GM12878 (cell line): ENCODE measurements around the gene VSTM2L. TPM values are rescaled to one million over a fixed set of nuclear protein-coding genes. Genes with fewer than 3 reads are reported as not detected.

Experiments used
- ATAC-seq: fragments of 200-7000 bp; cut with Tn5 transposase; 3 replicates; pipeline ENCODE4 v1.9.1; 2020; ENCODE audit warnings: mild to moderate bottlenecking, moderate library complexity
- BruUV-seq: library from RNA; stranded (reverse); fragments of 400-500 nt; replicated peaks from 2 replicates; lab custom pipeline; 2021; lab: Mats Ljungman, UMichigan
- CTCF ChIA-PET: fragments of 300-600 bp; sonication (Branson Sonifier 250); formaldehyde crosslinking; extraction: SDS; loops from one replicate; lab custom pipeline; 2021; ENCODE audit warnings: inconsistent platforms; lab: Yijun Ruan, JAX
- POLR2A ChIA-PET: fragments of 350-600 bp; formaldehyde crosslinking; extraction: SDS; loops from one replicate; lab custom pipeline; 2021; ENCODE audit warnings: inconsistent platforms; lab: Charles Lee
- RAD21 ChIA-PET: fragments of 300-600 bp; sonication (Branson Sonifier 250); formaldehyde crosslinking; loops from one replicate; lab custom pipeline; 2023; ENCODE audit warnings: antibody characterized with exemption; ENCODE audit not compliant: unreplicated experiment; lab: Charles Lee
- SMC1A ChIA-PET: fragments of 300-600 bp; sonication (Branson Sonifier 250); formaldehyde crosslinking; loops from one replicate; lab custom pipeline; 2023; ENCODE audit not compliant: unreplicated experiment, uncharacterized antibody; lab: Charles Lee
- DNase-seq: peaks from one replicate; pipeline ENCODE4 v3.0.0-alpha.2; 2011; ENCODE audit warnings: low read depth, low spot score
- FAIRE-seq: peaks from 3 replicates; lab custom pipeline; 2011; peaks lifted over from hg19 to GRCh38; lab: Jason Lieb, UNC
- H2AFZ ChIP-seq: 2 replicates; pipeline ENCODE4 v1.6.0; 2011; ENCODE audit warnings: low read depth, low read length, control low read depth; ENCODE audit not compliant: control insufficient read depth
- H3K27ac ChIP-seq: 2 replicates; pipeline ENCODE4 v1.5.1; 2011; ENCODE audit warnings: control low read depth; ENCODE audit not compliant: control insufficient read depth, insufficient read depth
- H3K27me3 ChIP-seq, 2 experiments: replicated peaks in 1 of 2; 2 replicates each; pipeline versions ENCODE4 v1.6.0 to v1.6.1; 2011; ENCODE audit warnings: low read length in 1 of 2; ENCODE audit not compliant: control insufficient read depth in 2 of 2, insufficient read depth in 2 of 2
- H3K36me3 ChIP-seq, 2 experiments: 2 replicates each; pipeline ENCODE4 v1.5.1; 2011; ENCODE audit warnings: low read length in 1 of 2; ENCODE audit not compliant: control insufficient read depth in 2 of 2, insufficient read depth in 2 of 2
- H3K4me1 ChIP-seq: 2 replicates; pipeline ENCODE4 v1.6.1; 2011; ENCODE audit warnings: mild to moderate bottlenecking, low read length, moderate library complexity, mixed read lengths; ENCODE audit not compliant: control insufficient read depth, insufficient read depth
- H3K4me2 ChIP-seq: 2 replicates; pipeline ENCODE4 v1.6.0; 2011; ENCODE audit warnings: control low read depth; ENCODE audit not compliant: control insufficient read depth, insufficient read depth
- H3K4me3 ChIP-seq: fragments of 200-600 bp; sonication (generic); 2 replicates; pipeline ENCODE4 v1.5.1; 2016
- H3K79me2 ChIP-seq: 2 replicates; pipeline ENCODE4 v1.6.0; 2011; ENCODE audit warnings: low read length; ENCODE audit not compliant: control insufficient read depth, insufficient read depth
- H3K9ac ChIP-seq: 2 replicates; pipeline ENCODE4 v1.8.0; 2011; ENCODE audit warnings: low read length, control low read depth, mixed read lengths; ENCODE audit not compliant: control insufficient read depth, insufficient read depth
- H3K9me3 ChIP-seq: replicated peaks from 3 replicates; pipeline ENCODE4 v1.5.1; 2011; ENCODE audit warnings: mild to moderate bottlenecking, low read length; ENCODE audit not compliant: control insufficient read depth, insufficient read depth
- H4K20me1 ChIP-seq: 2 replicates; pipeline ENCODE4 v1.6.0; 2011; ENCODE audit not compliant: control insufficient read depth, insufficient read depth
- CHD1 ChIP-seq: IDR thresholded peaks from 2 replicates; pipeline ENCODE4 v1.6.1; 2012; ENCODE audit warnings: low read depth, low read length, improper control_type of control experiment
- CHD2 ChIP-seq: IDR thresholded peaks from 2 replicates; pipeline ENCODE4 v1.6.1; 2011; ENCODE audit warnings: low read depth, low read length, improper control_type of control experiment, borderline replicate concordance
- EZH2 ChIP-seq: IDR thresholded peaks from 2 replicates; pipeline ENCODE4 v1.6.1; 2012; ENCODE audit warnings: low read depth, mild to moderate bottlenecking, control low read depth, inconsistent platforms, low read length, borderline replicate concordance; ENCODE audit not compliant: control insufficient read depth
- MTA3 ChIP-seq: IDR thresholded peaks from 2 replicates; pipeline ENCODE4 v1.6.1; 2012; ENCODE audit warnings: low read length, inconsistent platforms, borderline replicate concordance
- NFIC ChIP-seq: IDR thresholded peaks from 2 replicates; pipeline ENCODE4 v1.6.1; 2012; ENCODE audit warnings: low read depth, mild to moderate bottlenecking, inconsistent platforms, low read length, moderate library complexity
- NFYB ChIP-seq: IDR thresholded peaks from 2 replicates; pipeline ENCODE4 v1.6.1; 2011; ENCODE audit warnings: low read depth, mild to moderate bottlenecking, low read length, improper control_type of control experiment, moderate library complexity; ENCODE audit not compliant: insufficient read depth
- NR2C2 ChIP-seq: IDR thresholded peaks from 2 replicates; pipeline ENCODE4 v1.6.1; 2011; ENCODE audit warnings: borderline replicate concordance, low read depth; ENCODE audit not compliant: control insufficient read depth, insufficient read length
- PAX5 ChIP-seq: IDR thresholded peaks from 2 replicates; pipeline ENCODE4 v1.6.1; 2011; ENCODE audit warnings: low read depth, low read length, borderline replicate concordance
- POU2F2 ChIP-seq: IDR thresholded peaks from 3 replicates; pipeline ENCODE4 v1.6.1; 2011; ENCODE audit warnings: low read depth, mild to moderate bottlenecking, low read length, borderline replicate concordance
- RAD21 ChIP-seq: IDR thresholded peaks from 2 replicates; pipeline ENCODE4 v1.6.1; 2011; ENCODE audit warnings: mild to moderate bottlenecking, low read depth, low read length, moderate library complexity; ENCODE audit not compliant: insufficient read depth
- RUNX3 ChIP-seq: IDR thresholded peaks from 2 replicates; pipeline ENCODE4 v1.6.1; 2012; ENCODE audit warnings: low read length, inconsistent platforms
- SMAD5 ChIP-seq: IDR thresholded peaks from 2 replicates; pipeline ENCODE4 v1.6.1; 2016; ENCODE audit warnings: antibody characterized with exemption, low read depth
- STAT1 ChIP-seq: fragments of 450-650 bp; conservative IDR thresholded peaks from 2 replicates; pipeline ENCODE4 v1.6.1; 2014; ENCODE audit warnings: antibody characterized with exemption, mild to moderate bottlenecking
- TCF7 ChIP-seq: IDR thresholded peaks from 2 replicates; pipeline ENCODE4 v1.6.1; 2014; ENCODE audit warnings: antibody characterized with exemption, borderline replicate concordance
- ZNF24 ChIP-seq: fragments of 450-650 bp; IDR thresholded peaks from 2 replicates; pipeline ENCODE4 v1.6.1; 2017; ENCODE audit warnings: antibody characterized with exemption, mild to moderate bottlenecking
- WGBS: methylation state at CpG from one replicate; pipeline ENCODE4 v1.1.6; 2016; ENCODE audit warnings: low lambda C conversion rate; ENCODE audit not compliant: insufficient replicate concordance, insufficient coverage; ENCODE audit errors: missing lambda C conversion rate; 5-methylcytosine and 5-hydroxymethylcytosine counted together
- in situ Hi-C: fragments of 300-500 bp; cut with MboI; formaldehyde crosslinking; loops from 9 replicates; pipeline ENCODE4 v1.14.3; 2018; ENCODE audit warnings: mixed read lengths
- intact Hi-C: fragments of 100-400 bp; cut with micrococcal nuclease; formaldehyde crosslinking; loops from one replicate; pipeline ENCODE4 v1.14.2; 2022; ENCODE audit not compliant: unreplicated experiment
- polyA plus RNA-seq, 11 experiments: library from polyadenylated mRNA; depleted of rRNA in 4 of 11; unstranded in 6 of 11; stranded (reverse) in 5 of 11; fragments of >200 nt; fragmentation: Nextera tagmentation in 4 of 11; fragmentation: Illumina TruSeq in 1 of 11; extraction: Ambion mirVana in 4 of 11; extraction: Trizol in 1 of 11; gene quantifications; 1 replicate in 1 of 11; 2 replicates in 10 of 11; pipeline versions ENCODE4 v1.2.1 to v1.2.3, GENCODE V29; 2011 to 2016; ENCODE audit warnings: inconsistent platforms in 2 of 11, missing spikeins in 2 of 11, low read depth in 1 of 11
- total RNA-seq, 4 experiments: library from RNA; depleted of rRNA in 3 of 4; stranded (reverse); fragments of >200 nt in 3 of 4; fragmentation: Illumina TruSeq in 1 of 4; extraction: Trizol in 1 of 4; gene quantifications; 2 replicates each; pipeline versions ENCODE4 v1.2.1 to v1.2.3, GENCODE V29; 2013 to 2021
- TF ChIP-seq, protein P1 (sequence below): fragments of 450-650 bp; IDR thresholded peaks from 2 replicates; pipeline ENCODE4 v1.6.1; 2017; ENCODE audit warnings: mild to moderate bottlenecking
- TF ChIP-seq, protein P2 (sequence below): fragments of 450-650 bp; IDR thresholded peaks from 2 replicates; pipeline ENCODE4 v1.6.1; 2016; ENCODE audit warnings: mild to moderate bottlenecking

The VSTM2L gene
- total and polyA plus RNA-seq, 10 of the 15 experiments (the other 5 are each of a cell fraction or from before 2014, with no cell fraction given), result 0.05 to 1.5 (median 0.63) TPM; not detected in 2

- CTCF ChIA-PET, result interaction anchor here (0.7 to 4.2 kb wide), 21 partner anchors 8 to 456 kb away, joined by 3 to 26 read pairs (median 4); partner anchors contain the start of genes RPRD1B, TTI1 and VSTM2L
- Histone ChIP-seq H2AFZ (no peak overlapping the region), H3K9me3 (no peaks in the 10 kb centered on the region), H3K9ac (no peak overlapping the region), H3K27ac (peak overlapping the region; percentile 63), H3K79me2 (no peaks in the 10 kb centered on the region), H3K36me3 (peaks cover 3 to 8% of the 10 kb centered on the region in 2 experiments; a peak in 3 of 4 replicates), H3K4me3 (peak overlapping the region; percentile 13; the same call in 1 of the 2 replicates), H3K4me2 (peak overlapping the region; percentile 36), H3K4me1 (peaks cover 33% of the 10 kb centered on the region), H4K20me1 (no peaks in the 10 kb centered on the region), H3K27me3 (no peaks in the 10 kb centered on the region)
- intact Hi-C loops (loop anchor here (2.0 to 10.0 kb wide), 4 partner anchors 189 to 427 kb away; no protein-coding TSS in a partner anchor), in situ Hi-C loops (loop anchor here (5.0 to 10.0 kb wide), 3 partner anchors 84 to 727 kb away; partner anchors contain the start of gene GHRH)
- no peak for TF ChIP-seq NFYB
- TF ChIP-seq ZNF24, result no peak
- TF ChIP-seq STAT1, result no peak
- TF ChIP-seq TCF7, result no peak
- no peak for TF ChIP-seq MTA3
- no peak for TF ChIP-seq CHD2
- TF ChIP-seq EZH2, result no peak
- no peak for TF ChIP-seq PAX5
- no peak for TF ChIP-seq NFIC
- TF ChIP-seq RUNX3, result no peak; the same call in 1 of the 2 replicates
- TF ChIP-seq, protein P1, sequence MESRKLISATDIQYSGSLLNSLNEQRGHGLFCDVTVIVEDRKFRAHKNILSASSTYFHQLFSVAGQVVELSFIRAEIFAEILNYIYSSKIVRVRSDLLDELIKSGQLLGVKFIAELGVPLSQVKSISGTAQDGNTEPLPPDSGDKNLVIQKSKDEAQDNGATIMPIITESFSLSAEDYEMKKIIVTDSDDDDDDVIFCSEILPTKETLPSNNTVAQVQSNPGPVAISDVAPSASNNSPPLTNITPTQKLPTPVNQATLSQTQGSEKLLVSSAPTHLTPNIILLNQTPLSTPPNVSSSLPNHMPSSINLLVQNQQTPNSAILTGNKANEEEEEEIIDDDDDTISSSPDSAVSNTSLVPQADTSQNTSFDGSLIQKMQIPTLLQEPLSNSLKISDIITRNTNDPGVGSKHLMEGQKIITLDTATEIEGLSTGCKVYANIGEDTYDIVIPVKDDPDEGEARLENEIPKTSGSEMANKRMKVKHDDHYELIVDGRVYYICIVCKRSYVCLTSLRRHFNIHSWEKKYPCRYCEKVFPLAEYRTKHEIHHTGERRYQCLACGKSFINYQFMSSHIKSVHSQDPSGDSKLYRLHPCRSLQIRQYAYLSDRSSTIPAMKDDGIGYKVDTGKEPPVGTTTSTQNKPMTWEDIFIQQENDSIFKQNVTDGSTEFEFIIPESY, result no peak
- TF ChIP-seq SMAD5, result no peak
- TF ChIP-seq POU2F2, result no peak
- TF ChIP-seq, protein P2, sequence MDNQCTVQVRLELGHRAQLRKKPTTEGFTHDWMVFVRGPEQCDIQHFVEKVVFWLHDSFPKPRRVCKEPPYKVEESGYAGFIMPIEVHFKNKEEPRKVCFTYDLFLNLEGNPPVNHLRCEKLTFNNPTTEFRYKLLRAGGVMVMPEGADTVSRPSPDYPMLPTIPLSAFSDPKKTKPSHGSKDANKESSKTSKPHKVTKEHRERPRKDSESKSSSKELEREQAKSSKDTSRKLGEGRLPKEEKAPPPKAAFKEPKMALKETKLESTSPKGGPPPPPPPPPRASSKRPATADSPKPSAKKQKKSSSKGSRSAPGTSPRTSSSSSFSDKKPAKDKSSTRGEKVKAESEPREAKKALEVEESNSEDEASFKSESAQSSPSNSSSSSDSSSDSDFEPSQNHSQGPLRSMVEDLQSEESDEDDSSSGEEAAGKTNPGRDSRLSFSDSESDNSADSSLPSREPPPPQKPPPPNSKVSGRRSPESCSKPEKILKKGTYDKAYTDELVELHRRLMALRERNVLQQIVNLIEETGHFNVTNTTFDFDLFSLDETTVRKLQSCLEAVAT, result no peak
- TF ChIP-seq RAD21, result no peak
- no peak for TF ChIP-seq NR2C2
- TF ChIP-seq CHD1, result no peak
- no peak for FAIRE-seq
- no peak for DNase-seq
- POLR2A ChIA-PET, result interaction anchor here (1.0 kb wide), 1 partner anchor 67 kb away, joined by 3 read pairs; no protein-coding TSS in a partner anchor
- WGBS, result 62% methylated on average over 4 of the region's 4 CpGs
- peak; percentile 7; the same call in 2 of the 3 replicates for ATAC-seq
- no TSS peak for BruUV-seq
- RAD21 ChIA-PET, result interaction anchor here (0.7 to 1.8 kb wide), 5 partner anchors 67 to 426 kb away, joined by 3 to 10 read pairs (median 3); no protein-coding TSS in a partner anchor
- SMC1A ChIA-PET, result interaction anchor here (0.7 to 2.6 kb wide), 20 partner anchors 14 to 795 kb away, joined by 3 to 12 read pairs (median 4); no protein-coding TSS in a partner anchor
Measured at GRCh38 chr20:37991157-37991866, 88.4 kb downstream of the VSTM2L start.
